ENCODE results near the gene PTCD1.

DNA sequence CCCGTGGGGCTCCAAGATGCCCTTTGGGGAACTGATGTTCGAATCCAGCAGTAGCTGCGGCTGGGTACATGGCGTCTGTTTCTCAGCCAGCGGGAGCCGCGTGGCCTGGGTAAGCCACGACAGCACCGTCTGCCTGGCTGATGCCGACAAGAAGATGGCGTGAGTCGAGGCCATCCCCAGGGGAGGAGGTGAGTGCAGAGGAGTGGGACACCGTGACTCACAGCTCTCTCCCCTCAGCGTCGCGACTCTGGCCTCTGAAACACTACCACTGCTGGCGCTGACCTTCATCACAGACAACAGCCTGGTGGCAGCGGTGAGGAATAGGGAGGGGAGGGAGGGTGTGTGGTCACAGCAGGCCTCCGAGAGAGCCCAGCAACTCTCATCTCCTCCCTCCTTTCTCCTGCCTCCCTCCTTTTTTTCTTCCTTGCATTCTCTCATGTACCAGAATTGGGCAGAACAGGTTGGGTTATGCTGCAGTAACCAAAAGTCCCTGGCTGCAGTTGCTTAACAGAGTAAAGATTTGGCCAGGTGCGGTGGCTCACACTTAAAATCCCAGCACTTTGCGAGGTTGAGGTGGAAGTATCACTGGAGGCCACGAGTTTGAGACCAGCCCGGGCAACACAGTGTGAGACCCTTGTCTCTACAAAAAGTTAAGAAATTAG is 47.5 kb downstream of the PTCD1 start:
- TF ChIP-seq FOXK2 (IDR thresholded peaks at IDR 0.05) (no peak), CTBP1 (IDR thresholded peaks at IDR 0.05; ENCODE audit: borderline replicate concordance) (no peak), ZNF384 (IDR thresholded peaks at IDR 0.05) (no peak), LEF1 (IDR thresholded peaks at IDR 0.05; ENCODE audit: borderline replicate concordance) (no peak), ARNT (IDR thresholded peaks at IDR 0.05) (no peak), HDGF (IDR thresholded peaks at IDR 0.05; ENCODE audit: borderline replicate concordance) (no peak), NFRKB (IDR thresholded peaks at IDR 0.05) (no peak), BHLHE40 (IDR thresholded peaks at IDR 0.05; ENCODE audit: borderline replicate concordance) (no peak), FOXA1 (IDR thresholded peaks at IDR 0.05) (no peak), SP1 (IDR thresholded peaks at IDR 0.05) (no peak), ELF4 (IDR thresholded peaks at IDR 0.05) (no peak), FOXM1 (IDR thresholded peaks at IDR 0.05; ENCODE audit: borderline replicate concordance) (no peak)
- TF ChIP-seq, protein P1, sequence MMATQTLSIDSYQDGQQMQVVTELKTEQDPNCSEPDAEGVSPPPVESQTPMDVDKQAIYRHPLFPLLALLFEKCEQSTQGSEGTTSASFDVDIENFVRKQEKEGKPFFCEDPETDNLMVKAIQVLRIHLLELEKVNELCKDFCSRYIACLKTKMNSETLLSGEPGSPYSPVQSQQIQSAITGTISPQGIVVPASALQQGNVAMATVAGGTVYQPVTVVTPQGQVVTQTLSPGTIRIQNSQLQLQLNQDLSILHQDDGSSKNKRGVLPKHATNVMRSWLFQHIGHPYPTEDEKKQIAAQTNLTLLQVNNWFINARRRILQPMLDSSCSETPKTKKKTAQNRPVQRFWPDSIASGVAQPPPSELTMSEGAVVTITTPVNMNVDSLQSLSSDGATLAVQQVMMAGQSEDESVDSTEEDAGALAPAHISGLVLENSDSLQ (IDR thresholded peaks at IDR 0.05), result no peak
